GM04503 (cell line): ENCODE results near the gene PTPRN2.
"Not testable (repeated sequence)": the region's sequence is repeated elsewhere in the genome, so short reads cannot be mapped to it uniquely, and the experiment has no call there.

Experiments
- DNase-seq: peaks from one replicate; pipeline ENCODE4 v3.0.0-alpha.2; 2012; ENCODE audit warnings: low read depth

The PTPRN2 gene

DNA sequence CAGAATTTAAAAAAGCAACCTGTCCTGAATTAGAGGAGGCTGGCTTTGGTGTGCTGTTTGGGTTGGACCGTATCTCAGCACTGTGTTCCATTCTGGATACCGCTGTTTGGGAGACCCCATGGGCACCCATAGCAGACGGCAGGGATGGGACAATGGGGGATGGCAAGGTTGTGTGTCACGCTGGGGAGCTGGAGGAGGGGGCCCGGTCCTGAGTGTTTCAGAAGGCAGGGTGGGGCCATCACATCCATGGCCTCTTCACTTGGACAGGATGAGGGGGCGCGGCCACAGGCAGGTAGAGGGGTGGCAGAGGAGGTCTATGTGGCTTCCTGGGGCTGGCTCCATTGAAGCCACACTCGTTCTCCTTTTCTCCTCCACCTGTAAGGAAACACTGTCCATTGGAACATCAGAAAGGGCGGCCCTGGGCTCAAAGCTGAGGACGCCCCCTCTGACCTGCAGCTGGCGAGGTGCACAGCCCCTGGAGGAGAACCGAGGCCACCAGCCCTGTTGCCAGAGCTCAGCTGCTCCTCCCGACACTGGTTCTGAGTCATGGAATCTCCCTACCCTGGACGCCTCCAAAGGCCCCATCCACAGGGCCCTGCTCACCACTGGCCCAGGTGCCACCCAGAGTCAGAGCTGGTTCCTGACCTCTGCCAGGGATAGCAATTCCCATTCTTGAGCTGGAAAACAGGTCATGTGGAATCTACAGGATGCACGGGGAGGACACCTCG, 663.6 kb downstream of the PTPRN2 start:
- DNase-seq: no peak

- DNase-seq: no peak
These were observed 665.0 kb downstream of the PTPRN2 start for GRCh38 chr7:157922576-157922975.

DNA sequence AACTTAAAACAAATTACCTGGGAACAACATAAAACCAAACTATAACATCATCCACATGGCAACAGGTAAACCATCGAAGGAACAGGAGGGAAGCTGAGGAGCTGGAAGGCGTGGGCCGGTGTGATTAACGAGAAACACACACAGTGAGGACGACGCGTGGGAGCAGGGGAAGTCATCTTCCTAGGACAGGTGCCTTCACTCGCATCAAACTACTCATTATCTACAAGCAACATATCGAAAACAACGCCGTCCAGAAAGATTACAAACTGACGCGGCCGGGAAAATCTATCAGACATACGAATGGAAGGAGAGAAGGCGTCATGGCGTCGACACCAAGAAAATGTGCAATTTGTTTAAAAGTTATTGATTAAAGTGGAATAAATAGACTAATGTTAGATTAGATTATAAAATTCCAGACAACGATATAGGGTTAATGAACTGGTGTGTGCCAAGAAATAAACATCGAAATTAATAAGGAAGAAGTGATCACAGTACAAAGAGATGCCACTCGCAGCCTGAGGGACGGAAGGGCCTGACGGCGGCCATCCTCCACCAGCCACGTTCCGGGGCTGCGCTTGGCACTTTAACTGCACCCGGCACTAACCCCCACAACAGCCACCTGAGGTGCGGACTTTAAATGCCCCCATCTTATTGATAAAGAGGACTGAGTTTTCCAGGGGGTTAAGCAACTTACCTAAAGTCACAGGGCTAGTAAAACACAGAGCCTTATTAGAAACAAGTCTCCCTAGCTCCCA, 669.1 kb downstream of the PTPRN2 start:
- DNase-seq: no peak

- no peak for DNase-seq
These were observed 670.5 kb downstream of the PTPRN2 start for GRCh38 chr7:157916946-157917640.

GRCh38 chr7:157910446-157910845, 677.2 kb downstream of the PTPRN2 start:
- no peak for DNase-seq

- DNase-seq: not testable (repeated sequence)
These were observed 677.6 kb downstream of the PTPRN2 start for GRCh38 chr7:157910045-157910444.

DNA sequence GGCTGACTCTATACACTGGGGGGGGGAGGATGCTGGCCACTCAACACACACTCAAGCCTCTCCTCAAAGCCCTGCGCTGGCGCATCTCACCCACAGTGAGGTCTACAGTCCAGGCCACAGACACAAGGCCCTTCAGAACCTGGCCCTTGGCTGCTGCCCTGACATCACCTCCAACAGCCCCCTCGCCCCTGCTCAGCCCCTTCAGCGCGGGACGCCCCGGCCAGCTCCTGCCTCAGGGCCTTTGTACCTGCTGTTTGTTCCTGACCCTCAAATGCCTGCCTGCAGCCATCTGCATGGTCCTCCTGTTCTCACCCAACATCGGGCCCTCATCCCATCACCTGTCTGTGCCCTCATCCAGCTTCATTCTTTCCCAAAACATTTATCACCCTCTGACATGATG, 678.3 kb downstream of the PTPRN2 start:
- no peak for DNase-seq

DNA sequence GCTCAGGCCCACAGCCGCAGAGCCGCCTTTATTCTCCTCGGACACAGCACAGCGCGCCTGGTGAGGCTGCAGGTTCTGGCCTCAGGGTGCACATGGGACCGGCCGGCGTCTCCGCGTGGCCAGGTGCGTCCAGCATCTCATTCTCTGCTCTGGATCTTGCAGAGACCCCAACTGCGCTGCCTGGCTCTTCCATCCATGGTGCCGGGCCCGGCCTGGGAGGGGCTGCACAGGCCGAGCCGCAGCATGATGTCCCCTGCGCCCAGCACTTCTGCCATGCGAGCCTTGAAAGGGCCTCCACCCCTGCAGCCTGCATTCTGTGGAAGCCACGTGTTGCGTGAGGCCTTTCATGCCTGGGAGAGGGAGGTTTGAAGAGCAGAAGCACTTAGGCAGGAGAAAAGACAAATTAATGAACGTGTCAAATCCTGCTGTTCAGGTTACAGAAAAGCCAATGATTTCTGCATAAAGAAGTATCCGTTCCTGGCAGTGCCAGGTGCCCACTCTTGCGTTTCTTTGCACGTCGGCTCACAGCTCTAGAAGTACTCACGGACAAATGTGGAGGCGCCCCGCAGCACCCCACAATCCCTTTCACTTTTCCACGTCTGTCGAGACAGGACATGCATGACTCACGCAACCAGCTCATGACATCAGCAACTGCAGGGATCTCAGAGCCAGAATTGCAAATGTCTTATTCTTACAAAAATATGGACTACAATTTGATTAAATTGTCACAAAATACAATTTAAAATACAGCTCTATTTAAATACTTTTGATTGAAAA, 679.4 kb downstream of the PTPRN2 start:
- DNase-seq: no peak

GRCh38 chr7:157907091-157907490, 680.5 kb downstream of the PTPRN2 start:
- DNase-seq: no peak

DNA sequence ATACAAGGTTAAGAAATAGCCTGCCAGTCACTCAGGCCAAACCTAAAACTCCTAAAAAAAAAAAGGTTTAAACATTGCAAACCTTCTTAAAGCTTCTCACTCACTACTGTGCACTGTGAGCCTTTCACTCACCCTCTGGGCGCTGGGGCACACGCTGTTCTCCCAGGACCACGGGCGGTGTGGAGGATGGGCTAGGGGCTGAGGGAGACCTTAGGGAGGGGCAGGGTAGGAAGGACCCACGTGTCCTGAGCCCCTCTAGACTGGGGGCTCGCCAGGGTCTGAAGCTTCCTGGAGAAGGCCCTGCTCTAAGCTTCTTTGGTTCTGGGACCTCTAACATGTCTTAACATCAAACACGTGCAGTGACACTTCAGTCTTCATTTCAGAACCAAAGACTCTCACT, 681.0 kb downstream of the PTPRN2 start:
- no peak for DNase-seq

DNA sequence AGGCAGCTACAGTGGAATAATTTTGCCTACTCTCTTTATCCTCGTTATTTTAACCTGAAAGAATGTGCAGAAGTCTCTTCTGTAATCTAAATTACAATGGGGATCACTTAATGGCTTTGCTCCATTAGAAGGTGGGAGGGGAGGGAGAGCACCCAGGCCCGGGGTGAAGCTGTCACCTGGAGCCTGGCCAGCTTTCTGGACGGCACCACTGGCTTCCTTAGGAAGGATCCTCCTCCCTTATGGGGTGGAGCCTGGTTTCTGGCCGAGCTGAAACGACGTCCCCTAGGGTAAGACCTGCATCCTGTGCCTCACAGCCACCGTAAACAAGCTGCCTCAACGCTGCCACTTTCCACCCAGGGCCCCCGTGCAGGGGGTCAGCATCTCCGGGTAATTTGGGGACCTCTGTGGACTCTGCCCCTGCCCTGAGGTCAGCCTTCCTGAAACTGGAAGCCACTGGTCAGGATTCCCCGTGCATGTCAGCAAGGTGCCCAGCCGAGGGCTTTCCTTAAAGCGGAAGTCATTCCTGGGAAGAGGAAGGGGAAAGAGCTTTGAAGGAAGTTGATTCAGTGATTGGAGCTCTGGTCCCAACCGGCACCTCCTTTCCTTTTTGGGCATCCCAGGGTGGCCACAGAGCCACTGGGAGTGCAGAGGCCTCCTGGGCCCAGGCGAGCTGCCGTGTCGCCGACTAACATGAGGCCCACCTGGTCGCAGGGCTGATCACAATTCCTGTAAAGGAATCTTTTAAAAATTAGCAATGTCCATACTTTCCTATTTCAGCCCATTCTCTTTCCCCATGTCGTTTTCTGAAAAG, 681.8 kb downstream of the PTPRN2 start:
- DNase-seq: no peak

GRCh38 chr7:157904866-157905570, 682.6 kb downstream of the PTPRN2 start:
- no peak for DNase-seq

GRCh38 chr7:157904211-157904865, 683.3 kb downstream of the PTPRN2 start:
- DNase-seq: no peak

DNA sequence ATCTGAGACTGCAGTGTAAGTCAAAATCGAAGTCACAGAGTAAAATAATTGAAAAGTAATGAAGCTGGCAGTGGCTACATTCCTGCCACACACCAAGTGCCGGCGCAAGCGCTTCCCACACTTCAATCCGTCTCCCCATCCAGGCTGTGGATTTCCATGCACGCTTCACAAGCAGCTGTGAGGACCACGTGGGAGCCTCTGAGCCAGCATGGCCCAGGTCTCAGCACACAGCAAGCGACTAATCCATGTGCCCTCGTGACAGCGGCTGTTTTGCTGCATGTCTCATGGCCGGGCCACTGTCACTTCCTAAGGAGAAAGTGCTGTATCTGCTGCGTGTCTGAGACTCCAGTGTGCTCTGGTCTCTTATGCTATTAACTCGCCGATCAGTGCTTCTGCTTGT, 683.9 kb downstream of the PTPRN2 start:
- no peak for DNase-seq

DNA sequence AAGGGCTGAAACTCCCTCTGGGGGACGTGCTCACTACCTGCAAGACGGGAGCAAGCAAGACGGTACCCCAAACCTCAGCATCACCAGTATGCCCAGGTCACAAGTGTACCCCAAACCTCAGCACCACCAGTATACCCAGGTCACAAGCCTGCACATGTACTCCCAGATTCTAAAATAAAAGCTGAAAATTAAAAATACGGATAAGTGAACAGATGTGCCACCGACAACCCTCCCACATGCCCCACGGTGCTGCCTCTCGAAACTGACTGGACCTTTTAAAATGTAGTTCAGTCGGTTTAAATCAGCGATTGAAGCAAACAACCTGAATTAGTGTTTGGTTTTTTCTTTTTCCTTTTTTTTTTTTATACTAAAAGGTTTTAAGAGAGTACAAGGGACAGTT, 684.3 kb downstream of the PTPRN2 start:
- no peak for DNase-seq

DNA sequence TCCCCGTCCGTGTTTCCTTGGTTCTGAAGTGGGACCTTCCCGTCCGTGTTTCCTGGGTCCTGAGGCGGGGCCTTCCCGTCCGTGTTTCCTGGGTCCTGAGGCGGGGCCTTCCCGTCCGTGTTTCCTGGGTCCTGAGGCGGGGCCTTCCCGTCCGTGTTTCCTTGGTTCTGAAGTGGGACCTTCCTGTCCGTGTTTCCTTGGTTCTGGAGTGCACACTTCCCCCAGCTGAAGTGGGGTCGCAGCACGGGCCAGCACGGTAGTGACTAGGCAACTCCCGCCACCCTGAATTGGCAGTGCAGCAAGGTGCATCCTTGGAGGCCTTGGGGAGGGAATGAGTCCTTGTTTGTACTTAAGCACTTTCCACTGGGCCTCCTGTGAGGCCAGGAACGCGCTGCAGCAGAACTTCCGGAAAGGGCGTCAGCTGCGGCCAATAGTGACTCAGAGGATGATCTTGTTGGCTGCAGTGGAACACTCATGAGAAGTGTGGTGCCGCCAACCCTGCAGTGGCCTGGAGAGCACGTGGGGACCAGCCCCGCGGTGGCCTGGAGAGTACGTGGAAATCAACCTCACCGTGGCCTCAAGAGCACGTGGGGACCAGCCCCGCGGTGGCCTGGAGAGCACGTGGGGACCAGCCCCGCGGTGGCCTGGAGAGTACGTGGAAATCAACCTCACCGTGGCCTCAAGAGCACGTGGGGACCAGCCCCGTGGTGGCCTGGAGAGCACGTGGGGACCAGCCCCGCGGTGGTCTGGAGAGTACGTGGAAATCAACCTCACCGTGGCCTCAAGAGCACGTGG, 685.6 kb downstream of the PTPRN2 start:
- DNase-seq: not testable (repeated sequence)

DNA sequence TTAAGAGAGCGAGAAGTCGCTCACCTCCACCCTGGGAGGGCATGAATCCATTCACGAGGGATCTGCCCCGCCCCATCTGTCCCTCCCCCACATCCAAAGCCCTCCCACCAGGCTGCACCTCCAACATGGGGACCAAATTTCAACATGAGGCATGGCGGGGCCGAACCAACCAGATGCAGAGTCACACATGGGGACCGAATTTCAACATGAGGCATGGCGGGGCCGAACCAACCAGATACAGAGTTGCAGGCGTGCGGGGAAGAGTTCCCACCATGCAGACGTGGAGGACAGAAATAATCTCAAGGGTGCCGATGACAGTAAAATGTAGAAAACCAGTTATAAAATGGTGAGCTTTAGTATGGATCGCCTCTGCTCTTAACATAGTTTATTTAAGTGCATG, 686.5 kb downstream of the PTPRN2 start:
- DNase-seq: no peak

- DNase-seq: no peak
These were observed 687.1 kb downstream of the PTPRN2 start for GRCh38 chr7:157900556-157900955.

DNA sequence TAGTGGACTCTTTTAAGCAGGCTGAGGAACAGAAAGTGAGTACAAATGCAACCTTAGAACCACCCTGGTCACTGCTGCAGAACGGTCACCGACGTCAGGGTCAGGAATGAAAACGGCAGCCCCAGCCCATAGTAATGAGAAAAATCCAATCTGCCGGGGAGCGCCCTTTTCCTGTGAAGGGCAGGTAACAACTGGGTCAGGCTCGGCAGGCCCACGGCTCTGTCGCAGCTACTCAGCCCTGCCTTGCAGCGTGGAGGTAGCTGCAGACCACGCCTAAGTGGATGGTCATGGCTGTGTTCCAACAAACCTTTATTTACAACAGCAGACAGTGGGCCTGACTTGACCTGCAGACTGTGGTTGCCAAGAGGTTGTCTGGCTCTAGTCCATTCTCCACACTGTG, 687.6 kb downstream of the PTPRN2 start:
- DNase-seq: no peak
